Stimulated activated memory B cell treated with anti-CD40 and anti-IgM and Interleukin-4, amounts not matched to agents 10 μg/mL and 1 μg/mL and 100 μg/mL, for 72 hours (primary cell): Measurements from ENCODE around the gene MACROD2.
A peak's percentile ranks its signal among the peaks of the same experiment; 100 is the strongest.

Experiments
- ATAC-seq: fragments of 150-1000 bp; cut with Tn5 transposase; 2 replicates; pipeline ENCODE4 v1.10.0; 2021
- H3K27ac Mint-ChIP-seq: one replicate; pipeline ENCODE4 v1.8.0; 2022; ENCODE audit warnings: mild to moderate bottlenecking, mixed read lengths
- H3K27me3 Mint-ChIP-seq: one replicate; pipeline ENCODE4 v1.8.0; 2022; ENCODE audit warnings: mixed read lengths
- H3K36me3 Mint-ChIP-seq: one replicate; pipeline ENCODE4 v1.8.0; 2022; ENCODE audit warnings: mixed read lengths
- H3K4me1 Mint-ChIP-seq: one replicate; pipeline ENCODE4 v1.8.0; 2022; ENCODE audit warnings: mixed read lengths
- H3K4me3 Mint-ChIP-seq: one replicate; pipeline ENCODE4 v1.8.0; 2022; ENCODE audit warnings: mild to moderate bottlenecking, moderate library complexity, mixed read lengths
- H3K9me3 Mint-ChIP-seq: one replicate; pipeline ENCODE4 v1.8.0; 2022; ENCODE audit warnings: mixed read lengths

The MACROD2 gene

GRCh38 chr20:14343491-14344065, 348.3 kb downstream of the MACROD2 start:
- H3K27ac Mint-ChIP-seq: no peak overlapping the region
- no peaks in the 10 kb centered on the region for H3K4me1 Mint-ChIP-seq
- no peak overlapping the region for H3K4me3 Mint-ChIP-seq
- no peaks in the 10 kb centered on the region for H3K9me3 Mint-ChIP-seq
- ATAC-seq: no peak
- H3K27me3 Mint-ChIP-seq: no peaks in the 10 kb centered on the region
- H3K36me3 Mint-ChIP-seq: no peaks in the 10 kb centered on the region

GRCh38 chr20:14344746-14345145, 349.4 kb downstream of the MACROD2 start:
- no peak overlapping the region for H3K4me3 Mint-ChIP-seq
- no peaks in the 10 kb centered on the region for H3K9me3 Mint-ChIP-seq
- H3K4me1 Mint-ChIP-seq: no peaks in the 10 kb centered on the region
- H3K27ac Mint-ChIP-seq: no peak overlapping the region
- no peak for ATAC-seq
- no peaks in the 10 kb centered on the region for H3K36me3 Mint-ChIP-seq
- no peaks in the 10 kb centered on the region for H3K27me3 Mint-ChIP-seq

- no peaks in the 10 kb centered on the region for H3K9me3 Mint-ChIP-seq
- no peaks in the 10 kb centered on the region for H3K4me1 Mint-ChIP-seq
- no peaks in the 10 kb centered on the region for H3K27me3 Mint-ChIP-seq
- no peak overlapping the region for H3K27ac Mint-ChIP-seq
- ATAC-seq: no peak
- H3K4me3 Mint-ChIP-seq: no peak overlapping the region
- H3K36me3 Mint-ChIP-seq: no peaks in the 10 kb centered on the region
Measured at GRCh38 chr20:14355791-14356190, 360.5 kb downstream of the MACROD2 start.

- H3K36me3 Mint-ChIP-seq: no peaks in the 10 kb centered on the region
- no peak for ATAC-seq
- no peaks in the 10 kb centered on the region for H3K27me3 Mint-ChIP-seq
- no peak overlapping the region for H3K4me3 Mint-ChIP-seq
- H3K4me1 Mint-ChIP-seq: no peaks in the 10 kb centered on the region
- peaks cover 7% of the 10 kb centered on the region for H3K9me3 Mint-ChIP-seq
- no peak overlapping the region for H3K27ac Mint-ChIP-seq
Measured at GRCh38 chr20:14360416-14360815, 365.1 kb downstream of the MACROD2 start.

- Mint-ChIP-seq H3K36me3 (no peaks in the 10 kb centered on the region), H3K4me1 (no peaks in the 10 kb centered on the region), H3K9me3 (peaks cover 9% of the 10 kb centered on the region), H3K27ac (no peak overlapping the region), H3K4me3 (no peak overlapping the region), H3K27me3 (no peaks in the 10 kb centered on the region)
- ATAC-seq: no peak
Measured at GRCh38 chr20:14361509-14362345, 366.4 kb downstream of the MACROD2 start.

- no peak overlapping the region for H3K4me3 Mint-ChIP-seq
- no peaks in the 10 kb centered on the region for H3K27me3 Mint-ChIP-seq
- no peaks in the 10 kb centered on the region for H3K9me3 Mint-ChIP-seq
- H3K4me1 Mint-ChIP-seq: no peaks in the 10 kb centered on the region
- no peak overlapping the region for H3K27ac Mint-ChIP-seq
- no peaks in the 10 kb centered on the region for H3K36me3 Mint-ChIP-seq
- ATAC-seq: no peak
Measured at GRCh38 chr20:14374196-14374595, 378.9 kb downstream of the MACROD2 start.

- Mint-ChIP-seq H3K4me3 (no peak overlapping the region), H3K36me3 (no peaks in the 10 kb centered on the region), H3K4me1 (no peaks in the 10 kb centered on the region), H3K9me3 (no peaks in the 10 kb centered on the region), H3K27ac (no peak overlapping the region), H3K27me3 (no peaks in the 10 kb centered on the region)
- no peak for ATAC-seq
Measured at GRCh38 chr20:14375416-14375985, 380.2 kb downstream of the MACROD2 start.

GRCh38 chr20:14378326-14378725, 383.0 kb downstream of the MACROD2 start:
- Mint-ChIP-seq H3K36me3 (no peaks in the 10 kb centered on the region), H3K9me3 (no peaks in the 10 kb centered on the region), H3K4me3 (no peak overlapping the region), H3K4me1 (no peaks in the 10 kb centered on the region), H3K27ac (no peak overlapping the region), H3K27me3 (no peaks in the 10 kb centered on the region)
- ATAC-seq: peak; percentile 31

GRCh38 chr20:14383335-14383734, 388.0 kb downstream of the MACROD2 start:
- no peaks in the 10 kb centered on the region for H3K36me3 Mint-ChIP-seq

GRCh38 chr20:14384416-14385175, 389.3 kb downstream of the MACROD2 start:
- no peaks in the 10 kb centered on the region for H3K36me3 Mint-ChIP-seq
- H3K9me3 Mint-ChIP-seq: peaks cover 2% of the 10 kb centered on the region
- ATAC-seq: no peak
- no peak overlapping the region for H3K4me3 Mint-ChIP-seq
- H3K27me3 Mint-ChIP-seq: no peaks in the 10 kb centered on the region
- no peaks in the 10 kb centered on the region for H3K4me1 Mint-ChIP-seq
- no peak overlapping the region for H3K27ac Mint-ChIP-seq

More at GRCh38 chr20:14383335-14383734, 388.0 kb downstream of the MACROD2 start:
- Mint-ChIP-seq H3K9me3 (peaks cover 2% of the 10 kb centered on the region), H3K27me3 (no peaks in the 10 kb centered on the region), H3K4me1 (no peaks in the 10 kb centered on the region), H3K27ac (no peak overlapping the region), H3K4me3 (no peak overlapping the region)
- ATAC-seq: no peak

- Mint-ChIP-seq H3K9me3 (peaks cover 2% of the 10 kb centered on the region), H3K4me1 (no peaks in the 10 kb centered on the region), H3K27ac (no peak overlapping the region), H3K27me3 (no peaks in the 10 kb centered on the region), H3K4me3 (no peak overlapping the region), H3K36me3 (no peaks in the 10 kb centered on the region)
- ATAC-seq: no peak
Measured at GRCh38 chr20:14385176-14385740, 389.9 kb downstream of the MACROD2 start.

GRCh38 chr20:14386726-14387125, 391.4 kb downstream of the MACROD2 start:
- H3K4me1 Mint-ChIP-seq: no peaks in the 10 kb centered on the region
- no peak overlapping the region for H3K27ac Mint-ChIP-seq

GRCh38 chr20:14401479-14402138, 406.3 kb downstream of the MACROD2 start:
- Mint-ChIP-seq H3K36me3 (no peaks in the 10 kb centered on the region), H3K4me1 (no peaks in the 10 kb centered on the region), H3K4me3 (no peak overlapping the region), H3K27ac (no peak overlapping the region), H3K27me3 (no peaks in the 10 kb centered on the region), H3K9me3 (no peaks in the 10 kb centered on the region)
- ATAC-seq: no peak

More at GRCh38 chr20:14386726-14387125, 391.4 kb downstream of the MACROD2 start:
- H3K36me3 Mint-ChIP-seq: no peaks in the 10 kb centered on the region
- H3K27me3 Mint-ChIP-seq: no peaks in the 10 kb centered on the region
- peaks cover 9% of the 10 kb centered on the region for H3K9me3 Mint-ChIP-seq
- H3K4me3 Mint-ChIP-seq: no peak overlapping the region
- no peak for ATAC-seq

- no peaks in the 10 kb centered on the region for H3K4me1 Mint-ChIP-seq
- no peaks in the 10 kb centered on the region for H3K9me3 Mint-ChIP-seq
- no peak overlapping the region for H3K4me3 Mint-ChIP-seq
- H3K27ac Mint-ChIP-seq: no peak overlapping the region
- no peaks in the 10 kb centered on the region for H3K36me3 Mint-ChIP-seq
- no peaks in the 10 kb centered on the region for H3K27me3 Mint-ChIP-seq
- no peak for ATAC-seq
Measured at GRCh38 chr20:14404515-14404914, 409.2 kb downstream of the MACROD2 start.

- Mint-ChIP-seq H3K27me3 (no peaks in the 10 kb centered on the region), H3K27ac (no peak overlapping the region), H3K36me3 (no peaks in the 10 kb centered on the region), H3K4me1 (no peaks in the 10 kb centered on the region), H3K4me3 (no peak overlapping the region), H3K9me3 (no peaks in the 10 kb centered on the region)
- no peak for ATAC-seq
Measured at GRCh38 chr20:14406495-14406894, 411.2 kb downstream of the MACROD2 start.
